Right ventricle myocardium superior (tissue), 1 donor: Measurements from ENCODE around the gene VSTM2L. TPM values are rescaled to one million over a fixed set of nuclear protein-coding genes. Genes with fewer than 3 reads are reported as not detected.
A peak's percentile ranks its signal among the peaks of the same experiment; 100 is the strongest.

Experiments
- ATAC-seq: fragments of 200-7000 bp; cut with Tn5 transposase; one replicate; pipeline ENCODE4 v1.9.1; 2020; ENCODE audit warnings: mild to moderate bottlenecking; ENCODE audit not compliant: poor library complexity
- DNase-seq: peaks from one replicate; pipeline ENCODE4 v3.0.0-alpha.2; 2020
- intact Hi-C: fragments of 100-400 bp; cut with DNase I; formaldehyde crosslinking; loops from one replicate; pipeline ENCODE4 v1.11.2; 2022
- total RNA-seq: library from RNA; stranded (reverse); fragmentation: NEBNext Ultra II Directional; extraction: Animal tissue kit (Norgen Biotek cat#: 25700); gene quantifications from one replicate; pipeline ENCODE4 v1.2.1, GENCODE V29; 2021
- donor health status: DM: no; HTN: yes; CAD: no; lungs with severe emphysema.

VSTM2L gene
- total RNA-seq, 1 donor from 2014 or later: 17.0 TPM

DNA sequence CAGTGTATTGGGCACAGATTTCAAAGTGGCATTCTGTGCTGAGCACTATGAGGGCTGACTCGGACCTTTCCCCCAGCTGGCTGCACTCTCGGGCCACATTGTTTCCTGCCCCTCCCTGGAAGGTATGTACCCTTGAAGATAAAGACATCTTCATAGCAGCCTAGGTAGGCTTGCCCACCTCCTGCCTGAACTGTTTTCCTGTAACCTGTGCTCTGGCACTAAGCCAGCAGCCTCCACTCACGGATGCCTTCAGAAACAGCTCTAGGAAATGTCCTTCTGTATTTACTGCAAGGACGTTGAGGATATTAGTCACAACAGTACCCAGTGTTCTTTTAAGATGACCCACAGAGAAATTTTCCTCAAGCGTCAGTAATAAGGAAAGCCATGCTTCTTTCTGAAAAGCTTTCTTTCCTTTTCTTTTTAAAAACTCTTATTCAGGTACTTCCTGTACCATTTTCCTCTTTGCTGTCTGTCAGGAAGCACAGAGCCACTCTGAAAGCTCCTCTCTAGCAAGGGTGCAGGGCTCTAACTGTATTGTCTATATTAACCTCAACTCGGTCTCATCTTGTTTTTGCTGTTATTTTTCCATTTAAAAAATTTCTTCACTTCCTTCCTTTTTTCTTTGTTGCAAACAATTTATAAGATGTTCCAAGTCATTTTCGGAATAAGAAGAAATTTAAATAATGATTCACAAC, 86.8 kb downstream of the VSTM2L start:
- intact Hi-C loops: loop anchor here (10.0 kb wide), 2 partner anchors 235 to 425 kb away; no protein-coding TSS in a partner anchor
- ATAC-seq (peak; percentile 21), DNase-seq (peak; percentile 56)

DNA sequence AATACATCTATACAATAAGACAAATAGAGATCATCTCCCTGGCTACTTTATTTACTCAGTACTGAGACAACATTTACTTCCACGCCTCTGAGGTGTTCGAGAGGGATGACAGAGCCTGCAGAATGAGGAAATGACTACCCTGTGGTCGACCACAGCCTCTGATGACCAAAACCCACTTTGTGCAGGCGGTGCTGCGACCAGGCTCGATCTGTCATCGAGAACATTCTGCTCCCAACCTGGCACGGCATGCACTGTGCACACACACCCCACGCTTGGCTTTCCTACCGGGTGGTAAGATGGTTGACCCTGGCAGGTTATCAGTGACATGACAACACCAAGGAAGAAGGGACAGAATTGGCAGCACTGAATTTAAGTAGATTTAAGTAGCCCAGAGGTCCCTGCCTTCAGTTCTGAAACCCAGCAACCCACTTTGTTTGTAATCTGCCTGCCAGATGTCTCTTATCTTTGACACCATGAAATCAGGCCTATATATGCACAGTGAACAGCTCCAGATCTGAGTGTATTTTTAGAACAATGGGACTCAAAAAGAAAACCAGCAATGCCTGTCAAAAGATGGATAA, 87.7 kb downstream of the VSTM2L start:
- intact Hi-C loops: loop anchor here (10.0 kb wide), 2 partner anchors 236 to 426 kb away; no protein-coding TSS in a partner anchor
- DNase-seq (peak; percentile 75), ATAC-seq (peak; percentile 64)

DNA sequence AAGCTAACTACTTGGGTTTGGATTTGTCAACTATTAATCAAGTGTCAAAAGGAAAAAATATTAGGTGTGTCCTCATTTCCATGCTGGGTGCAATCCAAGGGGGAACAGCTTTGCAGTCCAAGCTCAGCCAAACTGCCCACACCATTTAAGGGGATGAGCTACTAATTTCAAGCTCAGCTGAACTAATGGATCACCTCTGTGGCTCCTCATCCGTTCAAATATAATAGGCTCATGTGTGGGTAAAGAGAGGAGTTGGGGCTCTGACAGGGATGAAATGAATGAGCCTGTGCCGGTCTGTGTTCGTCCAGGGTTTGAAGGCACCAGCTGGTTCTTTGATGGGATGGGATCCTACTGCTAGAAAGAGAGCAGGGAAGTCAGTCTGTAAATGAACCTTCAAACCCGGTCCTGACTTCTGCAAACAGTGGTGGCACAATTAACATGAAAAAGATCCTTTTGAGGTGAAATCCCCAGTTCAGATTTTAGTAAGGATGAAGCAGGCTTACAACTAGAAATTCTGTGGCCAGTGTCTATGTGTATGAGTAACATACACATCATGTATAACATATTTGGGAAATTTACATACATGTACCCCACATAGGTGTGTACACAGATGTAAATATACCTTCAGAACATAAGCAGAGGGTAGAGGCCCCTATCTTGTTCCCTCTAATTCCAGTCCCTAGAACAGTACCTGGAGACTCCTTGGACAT, 88.4 kb downstream of the VSTM2L start:
- ATAC-seq (no peak), DNase-seq (no peak)
- intact Hi-C loops: loop anchor here (10.0 kb wide), 2 partner anchors 237 to 427 kb away; no protein-coding TSS in a partner anchor

DNA sequence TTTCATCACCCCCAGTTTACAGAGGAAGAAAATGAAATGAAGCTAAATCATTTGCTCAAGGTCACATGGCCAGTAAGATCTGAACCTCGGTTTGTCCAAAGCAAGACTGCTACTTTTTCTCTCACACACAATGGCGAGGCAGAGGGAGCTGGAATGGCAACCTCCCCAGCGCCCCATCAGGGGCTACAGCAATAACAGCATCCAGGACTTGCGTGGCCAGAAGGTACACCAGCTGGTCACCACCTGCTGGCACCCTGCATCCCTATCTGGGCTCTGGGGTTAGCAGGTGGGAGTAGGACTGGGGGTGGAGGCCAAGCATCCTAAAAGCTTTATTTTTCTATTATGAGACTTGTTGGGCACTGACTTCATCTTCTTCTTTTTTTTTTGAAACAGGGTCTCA, 89.0 kb downstream of the VSTM2L start:
- ATAC-seq: no peak

DNA sequence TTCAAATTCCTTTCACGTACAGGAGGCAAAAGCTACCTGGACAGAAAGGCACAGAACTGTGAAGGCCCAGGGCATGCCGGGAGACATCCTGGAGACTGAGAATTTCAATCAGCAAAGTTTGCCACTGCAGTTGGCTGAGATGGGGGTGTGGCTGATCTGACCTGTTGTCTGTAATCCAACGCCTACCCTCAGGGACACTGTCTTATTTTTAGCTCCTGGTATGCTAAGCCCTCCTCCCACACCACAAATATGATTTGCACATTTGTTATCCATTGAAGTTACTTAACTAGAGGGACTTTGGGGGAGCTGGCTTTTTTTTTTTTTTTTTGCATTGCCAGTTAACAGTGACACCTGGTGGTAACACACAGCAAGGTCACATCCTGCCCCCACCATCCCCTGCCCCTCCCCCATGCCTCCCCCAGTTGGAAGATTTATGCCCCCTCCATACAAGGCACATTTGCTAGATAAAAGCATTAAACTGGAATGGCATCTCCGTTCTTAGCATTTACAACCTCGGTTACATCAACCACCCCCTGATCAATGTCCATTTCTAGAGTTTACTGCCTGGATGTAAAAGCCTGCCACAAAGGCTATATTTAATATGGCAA, 90.0 kb downstream of the VSTM2L start:
- ATAC-seq (peak; percentile 69), DNase-seq (peak; percentile 50)
- intact Hi-C loops: loop anchor here (10.0 kb wide), 2 partner anchors 238 to 428 kb away; no protein-coding TSS in a partner anchor

More for the DNA sequence above, 89.0 kb downstream of the VSTM2L start:
- intact Hi-C loops: loop anchor here (10.0 kb wide), 2 partner anchors 237 to 427 kb away; no protein-coding TSS in a partner anchor
- no peak for DNase-seq

DNA sequence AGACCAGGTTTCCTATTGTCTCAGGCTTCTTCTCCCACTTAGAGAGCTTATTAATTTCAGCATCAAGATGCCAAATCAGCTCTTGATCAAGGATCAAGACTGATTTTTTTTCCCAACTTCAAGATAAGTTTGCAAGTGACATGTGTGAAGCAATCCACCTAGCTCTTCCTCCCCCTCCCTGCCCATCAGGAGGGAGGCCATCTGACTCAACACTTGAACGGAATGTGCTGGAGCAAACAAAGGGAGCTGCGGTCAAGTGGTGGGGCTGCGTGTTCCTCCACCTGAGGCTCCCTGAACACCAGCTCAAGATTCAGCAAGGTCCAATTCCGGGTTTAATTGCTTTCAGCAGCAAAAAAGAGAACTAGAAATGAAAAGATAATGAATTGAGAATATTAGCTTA, 91.6 kb downstream of the VSTM2L start:
- intact Hi-C loops: loop anchor here (10.0 kb wide), 2 partner anchors 240 to 430 kb away; no protein-coding TSS in a partner anchor
- DNase-seq (no peak), ATAC-seq (no peak)

Other genes starting within 250 kb of the VSTM2L start
- 60.9 TPM for gene CTNNBL1, start 209.1 kb upstream of the VSTM2L start, total RNA-seq
- gene TTI1, start 130.3 kb downstream of the VSTM2L start, total RNA-seq: 11.9 TPM
- gene RPRD1B, start 130.6 kb downstream of the VSTM2L start, total RNA-seq: 74.2 TPM